CD14-positive monocyte (primary cell): ENCODE results near the gene FEM1C. TPM values are rescaled to one million over a fixed set of nuclear protein-coding genes. Genes with fewer than 3 reads are reported as not detected.

ENCODE experiments used
- DNase-seq, 3 donors: peaks; one replicate each; pipeline ENCODE4 v3.0.0-alpha.2; 2011 to 2022
- H2AFZ ChIP-seq: 2 replicates; pipeline ENCODE4 v1.6.0; 2012; ENCODE audit warnings: mild to moderate bottlenecking, low read depth, low read length, inconsistent platforms; ENCODE audit not compliant: insufficient read depth, poor library complexity, severe bottlenecking
- H3K27ac ChIP-seq, 2 donors: 1 replicate in 1 of 2; 2 replicates in 1 of 2; pipeline ENCODE4 v1.5.1; 2012 to 2013; ENCODE audit warnings: low read length in 2 of 2, control low read depth in 1 of 2, inconsistent platforms in 1 of 2, low read depth in 1 of 2, mild to moderate bottlenecking in 1 of 2
- H3K27me3 ChIP-seq, 2 donors: one replicate each; pipeline versions ENCODE4 v1.6.0 to v1.6.1; 2011 to 2013; ENCODE audit warnings: low read length in 2 of 2; ENCODE audit not compliant: control insufficient read depth in 2 of 2, insufficient read depth in 2 of 2
- H3K36me3 ChIP-seq, 2 donors: replicated peaks in 1 of 2; 1 replicate in 1 of 2; 2 replicates in 1 of 2; pipeline versions ENCODE4 v1.5.1 to v1.6.1; 2012 to 2013; ENCODE audit warnings: low read length in 2 of 2, control low read depth in 1 of 2, inconsistent platforms in 1 of 2, mild to moderate bottlenecking in 1 of 2; ENCODE audit not compliant: insufficient read depth in 2 of 2, control insufficient read depth in 1 of 2
- H3K4me1 ChIP-seq, 2 donors: 1 replicate in 1 of 2; 2 replicates in 1 of 2; pipeline versions ENCODE4 v1.5.1 to v1.6.1; 2012 to 2013; ENCODE audit warnings: low read length in 2 of 2, control low read depth in 1 of 2, inconsistent platforms in 1 of 2, mild to moderate bottlenecking in 1 of 2, moderate library complexity in 1 of 2; ENCODE audit not compliant: insufficient read depth in 2 of 2, control insufficient read depth in 1 of 2
- H3K4me2 ChIP-seq: replicated peaks from 2 replicates; pipeline ENCODE3; 2012; ENCODE audit warnings: low read length, moderate library complexity, mild to moderate bottlenecking; ENCODE audit not compliant: poor library complexity, severe bottlenecking; ENCODE audit errors: extremely low read depth
- H3K4me3 ChIP-seq, 3 experiments: fragments of 200-600 bp in 1 of 3; sonication (generic) in 1 of 3; replicated peaks in 1 of 3; 1 replicate in 2 of 3; 2 replicates in 1 of 3; pipeline ENCODE4 v1.5.1; 2011 to 2013; ENCODE audit warnings: low read length in 3 of 3, mild to moderate bottlenecking in 3 of 3, control low read depth in 2 of 3, low read depth in 2 of 3, inconsistent platforms in 1 of 3, moderate library complexity in 1 of 3
- H3K79me2 ChIP-seq: 2 replicates; pipeline ENCODE4 v1.6.0; 2012; ENCODE audit warnings: mild to moderate bottlenecking, control low read depth, inconsistent platforms, low read length, moderate library complexity; ENCODE audit not compliant: insufficient read depth
- H3K9ac ChIP-seq: 2 replicates; pipeline ENCODE4 v1.6.0; 2017; ENCODE audit warnings: low read length, mild to moderate bottlenecking; ENCODE audit not compliant: insufficient read depth, poor library complexity, severe bottlenecking
- H3K9me3 ChIP-seq, 2 donors: replicated peaks in 1 of 2; 1 replicate in 1 of 2; 2 replicates in 1 of 2; pipeline versions ENCODE4 v1.5.1 to v1.6.1; 2012 to 2013; ENCODE audit warnings: low read length in 2 of 2, control low read depth in 1 of 2; ENCODE audit not compliant: control insufficient read depth in 1 of 2, insufficient read depth in 1 of 2
- H4K20me1 ChIP-seq: 2 replicates; pipeline ENCODE4 v1.6.0; 2012; ENCODE audit warnings: mild to moderate bottlenecking, low read length, control low read depth, moderate library complexity; ENCODE audit not compliant: insufficient read depth
- H3K27ac Mint-ChIP-seq, 7 donors: one replicate each; pipeline ENCODE4 v1.8.0; 2020; ENCODE audit warnings: mild to moderate bottlenecking in 7 of 7, mixed read lengths in 7 of 7, moderate library complexity in 6 of 7, inconsistent platforms in 2 of 7
- H3K27me3 Mint-ChIP-seq, 3 donors: one replicate each; pipeline ENCODE4 v1.8.0; 2021 to 2022; ENCODE audit warnings: low read depth in 3 of 3, mild to moderate bottlenecking in 3 of 3, mixed read lengths in 3 of 3, moderate library complexity in 3 of 3, inconsistent platforms in 1 of 3
- H3K36me3 Mint-ChIP-seq, 2 donors: one replicate each; pipeline ENCODE4 v1.8.0; 2020; ENCODE audit warnings: mixed read lengths in 2 of 2, inconsistent platforms in 1 of 2, mild to moderate bottlenecking in 1 of 2
- H3K4me1 Mint-ChIP-seq: one replicate; pipeline ENCODE4 v1.8.0; 2020; ENCODE audit warnings: mild to moderate bottlenecking, mixed read lengths
- H3K4me3 Mint-ChIP-seq, 2 donors: one replicate each; pipeline ENCODE4 v1.8.0; 2020; ENCODE audit warnings: mild to moderate bottlenecking in 2 of 2, mixed read lengths in 2 of 2, moderate library complexity in 1 of 2
- H3K9me3 Mint-ChIP-seq, 7 donors: one replicate each; pipeline ENCODE4 v1.8.0; 2020 to 2022; ENCODE audit warnings: mixed read lengths in 7 of 7, mild to moderate bottlenecking in 6 of 7, moderate library complexity in 6 of 7, inconsistent platforms in 2 of 7
- CTCF ChIP-seq: fragments of 200-600 bp; IDR thresholded peaks from one replicate; pipeline ENCODE4 v1.8.0; 2022; ENCODE audit warnings: antibody characterized with exemption, mild to moderate bottlenecking
- WGBS: methylation state at CpG from one replicate; pipeline ENCODE4 v1.1.5; 2013; ENCODE audit warnings: missing lambda C conversion rate; ENCODE audit not compliant: insufficient coverage; 5-methylcytosine and 5-hydroxymethylcytosine counted together
- intact Hi-C, 2 donors: fragments of 100-400 bp; cut with micrococcal nuclease; formaldehyde crosslinking; loops; one replicate each; pipeline versions ENCODE4 v1.15.0 to v1.15.1; 2023
- polyA plus RNA-seq, 3 donors: library from polyadenylated mRNA; depleted of rRNA in 1 of 3; unstranded in 2 of 3; stranded (reverse) in 1 of 3; fragments of 300-500 nt in 2 of 3; fragments of >200 nt in 1 of 3; fragmentation: Illumina TruSeq in 2 of 3; gene quantifications; 1 replicate in 2 of 3; 2 replicates in 1 of 3; pipeline ENCODE4 v1.2.3, GENCODE V29; 2012 to 2021
- small RNA-seq: library from RNA; depleted of rRNA; stranded (forward); fragments of <200 nt; gene quantifications from one replicate; pipeline ENCODE3, GENCODE V24; 2012; ENCODE audit warnings: low read depth; ENCODE audit not compliant: insufficient read length

The FEM1C gene
- polyA plus RNA-seq, 3 donors = 2.5 to 18.2 (median 2.6) TPM

GRCh38 chr5:115471345-115472063, 73.1 kb downstream of the FEM1C start:
- Mint-ChIP-seq H3K4me3 (no peak overlapping the region), H3K4me1 (peaks cover 52% of the 10 kb centered on the region), H3K9me3 (peaks cover 0 to 6% (median 2%) of the 10 kb centered on the region in 7 donors), H3K36me3 (no peaks in the 10 kb centered on the region), H3K27ac (no peak overlapping the region), H3K27me3 (peaks cover 0 to 7% (median 1%) of the 10 kb centered on the region in 3 donors)
- no peak overlapping the region for H3K9ac ChIP-seq
- 88% methylated on average over 4 of the region's 6 CpGs for WGBS
- no peak for TF ChIP-seq CTCF
- H3K4me2 ChIP-seq = no peak overlapping the region
- H3K79me2 ChIP-seq = no peaks in the 10 kb centered on the region
- no peak overlapping the region for H3K4me3 ChIP-seq
- peaks cover 42 to 59% of the 10 kb centered on the region in 2 donors for H3K4me1 ChIP-seq
- H3K27me3 ChIP-seq = no peaks in the 10 kb centered on the region
- H3K36me3 ChIP-seq = no peaks in the 10 kb centered on the region
- H3K9me3 ChIP-seq = no peaks in the 10 kb centered on the region
- DNase-seq = no peak
- H2AFZ ChIP-seq = no peak overlapping the region
- H3K27ac ChIP-seq = no peak overlapping the region
- no peaks in the 10 kb centered on the region for H4K20me1 ChIP-seq
- intact Hi-C loops = no loop called here

GRCh38 chr5:115470921-115471320, 73.7 kb downstream of the FEM1C start:
- no peak overlapping the region for H3K9ac ChIP-seq
- H3K9me3 Mint-ChIP-seq = peaks cover 0 to 4% (median 2%) of the 10 kb centered on the region in 7 donors
- no peaks in the 10 kb centered on the region for H3K27me3 ChIP-seq
- H3K79me2 ChIP-seq = no peaks in the 10 kb centered on the region
- intact Hi-C loops = no loop called here
- WGBS = no CpG with 5 or more reads among the region's 1 CpG
- peaks cover 0 to 7% (median 1%) of the 10 kb centered on the region in 3 donors for H3K27me3 Mint-ChIP-seq
- no peak overlapping the region for H3K27ac ChIP-seq
- H4K20me1 ChIP-seq = no peaks in the 10 kb centered on the region
- peaks cover 39 to 57% of the 10 kb centered on the region in 2 donors for H3K4me1 ChIP-seq
- no peak overlapping the region for H3K27ac Mint-ChIP-seq
- H3K4me3 Mint-ChIP-seq = no peak overlapping the region
- DNase-seq = no peak
- H3K4me1 Mint-ChIP-seq = peaks cover 50% of the 10 kb centered on the region
- H3K4me2 ChIP-seq = no peak overlapping the region
- no peak for TF ChIP-seq CTCF
- no peaks in the 10 kb centered on the region for H3K36me3 Mint-ChIP-seq
- no peak overlapping the region for H2AFZ ChIP-seq
- H3K4me3 ChIP-seq = no peak overlapping the region
- H3K9me3 ChIP-seq = no peaks in the 10 kb centered on the region
- H3K36me3 ChIP-seq = no peaks in the 10 kb centered on the region

Small RNAs within 50 kb of the gene (small RNA-seq; reads per million reads assigned to genes)
- gene AC008628.1 = not detected
- not detected for gene AC008628.2

Other genes with a start within 250 kb of the FEM1C start
- 1 to 10 TPM; 4.3 to 6.2 (median 5.9) TPM for gene CCDC112, start 248.1 kb downstream of the FEM1C start, polyA plus RNA-seq
- gene TICAM2, start 57.7 kb upstream of the FEM1C start, polyA plus RNA-seq = 10 to 100 TPM in 2 of 3 donors, 1 to 10 TPM in 1; 3.5 to 25.1 (median 14.6) TPM
- gene TMED7, start 81.3 kb upstream of the FEM1C start, polyA plus RNA-seq = 10 to 100 TPM; 18.2 to 70.1 (median 65.1) TPM